HL-60 (cell line): Measurements from ENCODE around the gene MPG.

ENCODE experiments used
- DNase-seq, 2 experiments: peaks; one replicate each; pipeline ENCODE4 v3.0.0-alpha.2; 2010 to 2020; ENCODE audit warnings: low read depth in 1 of 2, low spot score in 1 of 2
- H3K27ac ChIP-seq: fragments of 250-450 bp; sonication (Bioruptor Pico); replicated peaks from 2 replicates; pipeline ENCODE4 v1.5.1; 2020; ENCODE audit warnings: mild to moderate bottlenecking, moderate library complexity
- H3K27me3 ChIP-seq: fragments of 250-450 bp; sonication (Bioruptor Pico); 2 replicates; pipeline ENCODE4 v1.5.1; 2021; ENCODE audit warnings: mild to moderate bottlenecking, moderate library complexity; ENCODE audit not compliant: insufficient read depth, poor library complexity, severe bottlenecking
- H3K4me3 ChIP-seq: replicated peaks from 2 replicates; pipeline ENCODE4 v1.5.1; 2011; ENCODE audit warnings: mild to moderate bottlenecking, control low read depth, low read length; ENCODE audit not compliant: insufficient read depth
- GABPA ChIP-seq: IDR thresholded peaks from 2 replicates; pipeline ENCODE4 v1.6.1; 2012; ENCODE audit warnings: low read depth
- POLR2AphosphoS5 ChIP-seq: IDR thresholded peaks from 2 replicates; pipeline ENCODE4 v1.6.1; 2012; ENCODE audit warnings: low read depth
- SPI1 ChIP-seq: IDR thresholded peaks from 2 replicates; pipeline ENCODE4 v1.6.1; 2012; ENCODE audit warnings: low read depth, mild to moderate bottlenecking, borderline replicate concordance
- TF ChIP-seq, protein P1 (sequence below): IDR thresholded peaks from 2 replicates; pipeline ENCODE4 v1.6.1; 2012; ENCODE audit warnings: low read depth; ENCODE audit not compliant: insufficient replicate concordance
- TF ChIP-seq, protein P2 (sequence below): IDR thresholded peaks from one replicate; pipeline ENCODE4 v1.5.1; 2011; ENCODE audit warnings: low read length, control low read depth, inconsistent platforms; ENCODE audit not compliant: insufficient read depth

Gene MPG

DNA sequence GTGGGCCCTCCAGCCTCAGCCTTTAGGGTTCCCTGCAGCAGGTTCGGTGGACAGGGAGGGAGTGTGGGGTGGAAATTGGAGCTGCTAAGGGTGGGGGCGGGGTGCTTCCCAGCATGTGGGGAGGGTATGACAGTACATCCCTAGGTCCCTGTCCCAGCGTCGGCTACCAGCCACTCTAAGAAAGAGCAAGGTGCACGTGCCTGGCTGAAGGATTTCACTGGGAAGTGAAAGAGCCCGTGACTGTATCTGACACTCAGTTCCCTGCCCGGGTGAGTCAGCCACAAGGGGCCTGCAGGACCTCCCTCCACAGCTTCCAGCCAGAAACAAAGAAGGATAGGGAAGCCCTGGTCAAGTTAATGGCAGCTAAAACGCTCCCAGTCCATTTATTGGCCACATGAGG is 20.3 kb upstream of the MPG start:
- TF ChIP-seq SPI1 (no peak), GABPA (no peak), POLR2AphosphoS5 (no peak)
- TF ChIP-seq, protein P1, sequence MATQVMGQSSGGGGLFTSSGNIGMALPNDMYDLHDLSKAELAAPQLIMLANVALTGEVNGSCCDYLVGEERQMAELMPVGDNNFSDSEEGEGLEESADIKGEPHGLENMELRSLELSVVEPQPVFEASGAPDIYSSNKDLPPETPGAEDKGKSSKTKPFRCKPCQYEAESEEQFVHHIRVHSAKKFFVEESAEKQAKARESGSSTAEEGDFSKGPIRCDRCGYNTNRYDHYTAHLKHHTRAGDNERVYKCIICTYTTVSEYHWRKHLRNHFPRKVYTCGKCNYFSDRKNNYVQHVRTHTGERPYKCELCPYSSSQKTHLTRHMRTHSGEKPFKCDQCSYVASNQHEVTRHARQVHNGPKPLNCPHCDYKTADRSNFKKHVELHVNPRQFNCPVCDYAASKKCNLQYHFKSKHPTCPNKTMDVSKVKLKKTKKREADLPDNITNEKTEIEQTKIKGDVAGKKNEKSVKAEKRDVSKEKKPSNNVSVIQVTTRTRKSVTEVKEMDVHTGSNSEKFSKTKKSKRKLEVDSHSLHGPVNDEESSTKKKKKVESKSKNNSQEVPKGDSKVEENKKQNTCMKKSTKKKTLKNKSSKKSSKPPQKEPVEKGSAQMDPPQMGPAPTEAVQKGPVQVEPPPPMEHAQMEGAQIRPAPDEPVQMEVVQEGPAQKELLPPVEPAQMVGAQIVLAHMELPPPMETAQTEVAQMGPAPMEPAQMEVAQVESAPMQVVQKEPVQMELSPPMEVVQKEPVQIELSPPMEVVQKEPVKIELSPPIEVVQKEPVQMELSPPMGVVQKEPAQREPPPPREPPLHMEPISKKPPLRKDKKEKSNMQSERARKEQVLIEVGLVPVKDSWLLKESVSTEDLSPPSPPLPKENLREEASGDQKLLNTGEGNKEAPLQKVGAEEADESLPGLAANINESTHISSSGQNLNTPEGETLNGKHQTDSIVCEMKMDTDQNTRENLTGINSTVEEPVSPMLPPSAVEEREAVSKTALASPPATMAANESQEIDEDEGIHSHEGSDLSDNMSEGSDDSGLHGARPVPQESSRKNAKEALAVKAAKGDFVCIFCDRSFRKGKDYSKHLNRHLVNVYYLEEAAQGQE, result no peak
- TF ChIP-seq, protein P2, sequence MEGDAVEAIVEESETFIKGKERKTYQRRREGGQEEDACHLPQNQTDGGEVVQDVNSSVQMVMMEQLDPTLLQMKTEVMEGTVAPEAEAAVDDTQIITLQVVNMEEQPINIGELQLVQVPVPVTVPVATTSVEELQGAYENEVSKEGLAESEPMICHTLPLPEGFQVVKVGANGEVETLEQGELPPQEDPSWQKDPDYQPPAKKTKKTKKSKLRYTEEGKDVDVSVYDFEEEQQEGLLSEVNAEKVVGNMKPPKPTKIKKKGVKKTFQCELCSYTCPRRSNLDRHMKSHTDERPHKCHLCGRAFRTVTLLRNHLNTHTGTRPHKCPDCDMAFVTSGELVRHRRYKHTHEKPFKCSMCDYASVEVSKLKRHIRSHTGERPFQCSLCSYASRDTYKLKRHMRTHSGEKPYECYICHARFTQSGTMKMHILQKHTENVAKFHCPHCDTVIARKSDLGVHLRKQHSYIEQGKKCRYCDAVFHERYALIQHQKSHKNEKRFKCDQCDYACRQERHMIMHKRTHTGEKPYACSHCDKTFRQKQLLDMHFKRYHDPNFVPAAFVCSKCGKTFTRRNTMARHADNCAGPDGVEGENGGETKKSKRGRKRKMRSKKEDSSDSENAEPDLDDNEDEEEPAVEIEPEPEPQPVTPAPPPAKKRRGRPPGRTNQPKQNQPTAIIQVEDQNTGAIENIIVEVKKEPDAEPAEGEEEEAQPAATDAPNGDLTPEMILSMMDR, result no peak
- no peak for DNase-seq
- H3K4me3 ChIP-seq, result no peak overlapping the region
- no peak overlapping the region for H3K27ac ChIP-seq
- H3K27me3 ChIP-seq, result no peaks in the 10 kb centered on the region

DNA sequence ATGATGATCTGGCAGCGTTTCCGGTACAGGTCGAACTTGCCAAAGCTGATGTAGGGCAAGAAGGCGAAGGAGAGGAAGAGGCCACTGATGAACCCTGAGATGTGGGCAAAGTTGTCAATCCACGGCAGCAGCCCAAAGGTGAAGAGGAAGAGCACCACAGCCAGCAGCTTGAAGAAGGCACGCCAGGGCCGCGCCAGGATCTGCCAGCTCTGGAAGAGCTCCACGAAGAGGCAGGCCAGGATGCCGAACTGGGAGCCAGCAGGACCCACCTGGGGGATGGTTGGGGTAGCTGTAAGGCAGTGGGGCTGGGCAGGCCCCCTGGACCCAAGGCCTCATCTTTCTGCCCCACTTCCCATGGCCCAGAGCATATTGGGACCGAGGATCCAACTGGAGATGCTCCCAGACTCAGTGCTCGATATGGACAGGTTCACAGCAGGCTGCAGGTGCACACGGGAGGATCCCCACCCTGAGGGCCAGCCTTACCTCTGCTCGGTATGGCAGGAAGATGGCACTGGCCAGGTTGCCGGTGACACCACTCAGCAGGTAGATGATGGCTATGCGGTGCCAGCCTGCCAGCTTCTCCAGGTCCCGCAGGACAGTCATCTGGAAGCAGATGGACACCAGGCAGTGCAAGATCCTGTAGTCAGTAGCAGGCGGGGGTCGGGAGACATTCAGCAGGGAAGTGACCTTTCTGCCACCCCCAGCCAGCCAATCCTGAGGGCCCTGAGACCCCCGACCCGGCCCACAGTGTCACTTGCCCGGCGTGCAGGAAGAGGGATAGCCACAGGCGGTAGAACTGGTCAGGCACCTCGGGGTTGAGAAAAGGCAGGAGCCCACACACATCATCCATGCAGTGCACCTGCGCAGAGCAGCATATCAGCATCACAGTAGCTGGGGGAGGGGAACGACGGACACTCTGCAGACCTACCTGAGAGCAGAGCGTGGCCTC is 19.3 kb upstream of the MPG start:
- TF ChIP-seq GABPA, result no peak
- TF ChIP-seq POLR2AphosphoS5, result no peak
- TF ChIP-seq, protein P2, result no peak
- TF ChIP-seq SPI1, result no peak
- TF ChIP-seq, protein P1, result no peak
- Histone ChIP-seq H3K27ac (no peak overlapping the region), H3K27me3 (no peaks in the 10 kb centered on the region), H3K4me3 (no peak overlapping the region)
- no peak for DNase-seq

DNA sequence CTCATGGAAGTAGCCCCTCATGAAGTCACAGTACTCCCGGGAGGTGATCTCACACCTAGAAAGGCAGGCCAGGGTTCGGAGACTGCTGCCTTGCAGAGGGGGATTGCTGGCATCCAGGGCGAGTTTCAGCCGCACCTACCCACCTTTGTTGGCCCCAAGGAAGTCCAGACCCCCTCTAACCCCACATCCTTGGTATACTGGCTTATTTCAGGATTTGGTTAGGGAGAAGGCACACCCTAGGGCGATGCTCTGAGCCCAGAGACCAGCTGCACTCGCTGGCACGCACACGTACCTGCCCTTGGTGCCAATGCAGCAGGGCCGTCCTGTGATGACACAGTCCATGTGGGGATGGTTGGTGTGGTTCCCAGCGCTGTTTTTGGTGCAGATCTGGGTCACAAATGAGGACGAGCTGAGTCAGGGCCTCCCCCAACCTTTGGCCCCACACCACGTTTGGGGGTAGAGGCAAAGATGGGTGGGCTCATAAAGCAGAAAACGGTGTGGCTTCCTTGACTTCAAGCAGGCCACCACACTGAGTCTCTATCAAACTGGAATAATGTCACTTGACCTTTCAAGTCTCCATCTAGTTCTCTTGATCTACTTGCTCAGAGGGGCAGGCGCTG is 18.5 kb upstream of the MPG start:
- TF ChIP-seq SPI1 (no peak), GABPA (no peak), POLR2AphosphoS5 (no peak; the same call in 1 of the 2 replicates)
- TF ChIP-seq, protein P2, result no peak
- TF ChIP-seq, protein P1, result no peak
- H3K27ac ChIP-seq, result no peak overlapping the region
- no peak for DNase-seq
- H3K27me3 ChIP-seq, result no peaks in the 10 kb centered on the region
- no peak overlapping the region for H3K4me3 ChIP-seq
